WTC11 (cell line): ENCODE data around the gene PROKR2. TPM values are rescaled to one million over a fixed set of nuclear protein-coding genes. Genes with fewer than 3 reads are reported as not detected.

Experiments used
- ATAC-seq: fragments of 200-7000 bp; cut with Tn5 transposase; 2 replicates; pipeline ENCODE4 v1.10.0; 2021; ENCODE audit warnings: mild to moderate bottlenecking, moderate library complexity
- CTCF ChIA-PET: fragments of 300-600 bp; sonication (Branson Sonifier 250); formaldehyde crosslinking; loops from one replicate; lab custom pipeline; 2021; ENCODE audit warnings: antibody characterized with exemption; lab: Charles Lee
- POLR2A ChIA-PET: fragments of 350-600 bp; sonication (Branson Sonifier 250); formaldehyde crosslinking; loops from one replicate; lab custom pipeline; 2021; ENCODE audit warnings: antibody characterized with exemption; lab: Charles Lee
- DNase-seq: peaks from one replicate; pipeline ENCODE4 v3.0.0; 2021; ENCODE audit warnings: low spot score
- H3K27ac Mint-ChIP-seq: 2 replicates; pipeline ENCODE4 v1.8.0; 2021; ENCODE audit warnings: mixed read lengths
- H3K27me3 Mint-ChIP-seq: 2 replicates; pipeline ENCODE4 v1.8.0; 2021; ENCODE audit warnings: low read depth, mild to moderate bottlenecking, moderate library complexity, mixed read lengths
- H3K36me3 Mint-ChIP-seq: 2 replicates; pipeline ENCODE4 v1.8.0; 2021; ENCODE audit warnings: mixed read lengths
- H3K4me1 Mint-ChIP-seq: 2 replicates; pipeline ENCODE4 v1.8.0; 2022; ENCODE audit warnings: mixed read lengths
- H3K4me3 Mint-ChIP-seq: 2 replicates; pipeline ENCODE4 v1.8.0; 2021; ENCODE audit warnings: mild to moderate bottlenecking, moderate library complexity, mixed read lengths
- H3K9me3 Mint-ChIP-seq: 2 replicates; pipeline ENCODE4 v1.8.0; 2021; ENCODE audit warnings: mixed read lengths
- EMX1 ChIP-seq: fragments of 250-450 bp; sonication (Bioruptor Pico); IDR thresholded peaks from 2 replicates; pipeline ENCODE4 v1.8.0; 2021; ENCODE audit warnings: mild to moderate bottlenecking
- FOXJ3 ChIP-seq: sonication (generic); formaldehyde crosslinking; IDR thresholded peaks from 2 replicates; pipeline ENCODE4 v1.9.0; 2021; ENCODE audit warnings: missing genetic modification reagents, mild to moderate bottlenecking, borderline replicate concordance
- IRF2 ChIP-seq: sonication (generic); formaldehyde crosslinking; IDR thresholded peaks from 2 replicates; pipeline ENCODE4 v1.8.0; 2022; ENCODE audit warnings: low read depth, missing genetic modification reagents, borderline replicate concordance
- MXD4 ChIP-seq: fragments of 250-450 bp; sonication (Bioruptor Pico); IDR thresholded peaks from 2 replicates; pipeline ENCODE4 v1.8.0; 2021; ENCODE audit warnings: mild to moderate bottlenecking, moderate library complexity, borderline replicate concordance
- NR1H2 ChIP-seq: sonication (generic); formaldehyde crosslinking; IDR thresholded peaks from 2 replicates; pipeline ENCODE4 v1.9.0; 2021; ENCODE audit warnings: mild to moderate bottlenecking, moderate library complexity, missing genetic modification reagents
- SMAD3 ChIP-seq: sonication (generic); formaldehyde crosslinking; IDR thresholded peaks from 2 replicates; pipeline ENCODE4 v1.8.0; 2022; ENCODE audit warnings: missing genetic modification reagents, mild to moderate bottlenecking, borderline replicate concordance
- SMAD4 ChIP-seq: sonication (generic); formaldehyde crosslinking; IDR thresholded peaks from 2 replicates; pipeline ENCODE4 v1.8.0; 2022; ENCODE audit warnings: mild to moderate bottlenecking, missing genetic modification reagents
- SP1 ChIP-seq: sonication (generic); formaldehyde crosslinking; conservative IDR thresholded peaks from 2 replicates; pipeline ENCODE4 v1.8.1; 2022; ENCODE audit warnings: missing genetic modification reagents
- ZBTB21 ChIP-seq: sonication (generic); formaldehyde crosslinking; IDR thresholded peaks from 2 replicates; pipeline ENCODE4 v1.8.1; 2023; ENCODE audit warnings: mild to moderate bottlenecking, missing genetic modification reagents, borderline replicate concordance
- ZNF232 ChIP-seq: sonication (generic); formaldehyde crosslinking; IDR thresholded peaks from 2 replicates; pipeline ENCODE4 v1.8.0; 2022; ENCODE audit warnings: mild to moderate bottlenecking, missing genetic modification reagents
- ZNF317 ChIP-seq: sonication (generic); formaldehyde crosslinking; IDR thresholded peaks from 2 replicates; pipeline ENCODE4 v1.8.1; 2023; ENCODE audit warnings: low read depth, mild to moderate bottlenecking, moderate library complexity, missing genetic modification reagents, borderline replicate concordance
- ZNF396 ChIP-seq: fragments of 250-450 bp; sonication (Bioruptor Pico); IDR thresholded peaks from 2 replicates; pipeline ENCODE4 v1.8.0; 2021; ENCODE audit warnings: mild to moderate bottlenecking, moderate library complexity, borderline replicate concordance
- total RNA-seq: library from RNA; stranded (reverse); gene quantifications from 3 replicates; pipeline ENCODE4 v1.2.3, GENCODE V29; 2021
- TF ChIP-seq, protein P1 (sequence below): sonication (generic); formaldehyde crosslinking; IDR thresholded peaks from 2 replicates; pipeline ENCODE4 v1.8.0; 2022; ENCODE audit warnings: missing genetic modification reagents
- TF ChIP-seq, protein P2 (sequence below): sonication (generic); formaldehyde crosslinking; IDR thresholded peaks from 2 replicates; pipeline ENCODE4 v1.8.1; 2023; ENCODE audit warnings: mild to moderate bottlenecking, moderate library complexity, missing genetic modification reagents
- TF ChIP-seq, protein P3 (sequence below): sonication (generic); formaldehyde crosslinking; IDR thresholded peaks from 2 replicates; pipeline ENCODE4 v1.8.0; 2023; ENCODE audit warnings: missing genetic modification reagents
- TF ChIP-seq, protein P4 (sequence below): sonication (generic); formaldehyde crosslinking; IDR thresholded peaks from 2 replicates; pipeline ENCODE4 v1.8.1; 2023; ENCODE audit warnings: mild to moderate bottlenecking, missing genetic modification reagents, borderline replicate concordance
- TF ChIP-seq, protein P5 (sequence below): fragments of 250-450 bp; sonication (Bioruptor Pico); IDR thresholded peaks from 2 replicates; pipeline ENCODE4 v1.9.0; 2021; ENCODE audit warnings: moderate library complexity, mild to moderate bottlenecking, inconsistent platforms, borderline replicate concordance

PROKR2 gene
- total RNA-seq, 1 experiment from 2014 or later: 2.0 TPM

DNA sequence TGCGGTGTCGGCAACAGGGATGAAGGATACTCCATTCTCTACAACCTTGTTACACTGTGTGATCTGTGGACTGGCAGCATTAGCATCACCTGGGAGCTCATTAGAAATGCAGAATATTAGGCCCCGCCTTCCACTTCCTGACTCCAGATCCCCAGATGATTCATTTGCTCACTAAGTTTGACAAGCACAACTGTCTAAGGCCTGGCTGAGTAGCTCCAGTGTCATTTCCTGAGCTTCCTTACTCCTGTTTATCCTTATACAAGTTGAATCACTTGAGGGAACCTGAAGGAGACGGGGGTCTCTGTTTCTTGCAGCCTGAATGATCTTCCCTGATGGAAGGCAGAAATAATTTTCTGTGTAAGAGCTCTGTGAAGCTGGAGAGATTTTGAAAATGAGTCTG lies 32.7 kb upstream of the PROKR2 start:
- H3K27me3 Mint-ChIP-seq: no peaks in the 10 kb centered on the region; the same call in 1 of the 2 replicates
- H3K36me3 Mint-ChIP-seq: no peaks in the 10 kb centered on the region
- H3K4me3 Mint-ChIP-seq: no peak overlapping the region
- no peak for ATAC-seq
- CTCF ChIA-PET: interaction anchor here (1.0 to 1.3 kb wide), 2 partner anchors 32 to 53 kb away, joined by 3 to 5 read pairs; partner anchors contain the start of gene PROKR2
- POLR2A ChIA-PET: no interaction called here
- no peak overlapping the region for H3K27ac Mint-ChIP-seq
- TF ChIP-seq, protein P1, sequence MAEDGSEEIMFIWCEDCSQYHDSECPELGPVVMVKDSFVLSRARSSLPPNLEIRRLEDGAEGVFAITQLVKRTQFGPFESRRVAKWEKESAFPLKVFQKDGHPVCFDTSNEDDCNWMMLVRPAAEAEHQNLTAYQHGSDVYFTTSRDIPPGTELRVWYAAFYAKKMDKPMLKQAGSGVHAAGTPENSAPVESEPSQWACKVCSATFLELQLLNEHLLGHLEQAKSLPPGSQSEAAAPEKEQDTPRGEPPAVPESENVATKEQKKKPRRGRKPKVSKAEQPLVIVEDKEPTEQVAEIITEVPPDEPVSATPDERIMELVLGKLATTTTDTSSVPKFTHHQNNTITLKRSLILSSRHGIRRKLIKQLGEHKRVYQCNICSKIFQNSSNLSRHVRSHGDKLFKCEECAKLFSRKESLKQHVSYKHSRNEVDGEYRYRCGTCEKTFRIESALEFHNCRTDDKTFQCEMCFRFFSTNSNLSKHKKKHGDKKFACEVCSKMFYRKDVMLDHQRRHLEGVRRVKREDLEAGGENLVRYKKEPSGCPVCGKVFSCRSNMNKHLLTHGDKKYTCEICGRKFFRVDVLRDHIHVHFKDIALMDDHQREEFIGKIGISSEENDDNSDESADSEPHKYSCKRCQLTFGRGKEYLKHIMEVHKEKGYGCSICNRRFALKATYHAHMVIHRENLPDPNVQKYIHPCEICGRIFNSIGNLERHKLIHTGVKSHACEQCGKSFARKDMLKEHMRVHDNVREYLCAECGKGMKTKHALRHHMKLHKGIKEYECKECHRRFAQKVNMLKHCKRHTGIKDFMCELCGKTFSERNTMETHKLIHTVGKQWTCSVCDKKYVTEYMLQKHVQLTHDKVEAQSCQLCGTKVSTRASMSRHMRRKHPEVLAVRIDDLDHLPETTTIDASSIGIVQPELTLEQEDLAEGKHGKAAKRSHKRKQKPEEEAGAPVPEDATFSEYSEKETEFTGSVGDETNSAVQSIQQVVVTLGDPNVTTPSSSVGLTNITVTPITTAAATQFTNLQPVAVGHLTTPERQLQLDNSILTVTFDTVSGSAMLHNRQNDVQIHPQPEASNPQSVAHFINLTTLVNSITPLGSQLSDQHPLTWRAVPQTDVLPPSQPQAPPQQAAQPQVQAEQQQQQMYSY (CRISPR knock-in tag): no peak
- TF ChIP-seq SMAD4 (CRISPR knock-in tag): no peak
- TF ChIP-seq, all 79 proteins: peak for 0
- H3K9me3 Mint-ChIP-seq: peaks cover 28% of the 10 kb centered on the region
- no peak for DNase-seq
- H3K4me1 Mint-ChIP-seq: peaks cover 5% of the 10 kb centered on the region; the same call in 1 of the 2 replicates

DNA sequence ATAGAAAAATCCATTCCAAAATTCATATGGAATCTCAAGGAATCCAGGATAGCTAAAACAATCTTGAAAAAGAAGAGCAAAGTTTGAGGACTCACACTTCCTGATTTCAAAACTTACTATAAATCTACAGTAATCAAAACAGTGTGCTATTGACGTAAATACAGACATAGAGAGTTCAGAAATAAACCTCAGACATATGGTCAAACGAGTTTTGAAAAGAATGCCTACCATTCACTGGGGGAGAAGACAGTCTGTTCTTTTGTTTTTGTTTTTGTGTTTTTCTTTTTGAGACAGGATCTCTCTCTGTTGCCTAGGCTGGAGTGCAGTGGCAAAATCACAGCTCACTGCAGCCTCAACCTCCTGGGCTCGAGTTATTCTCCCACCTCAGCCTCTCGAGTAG lies 25.3 kb upstream of the PROKR2 start:
- DNase-seq (no peak), ATAC-seq (no peak)
- ChIA-PET CTCF (no interaction called here), POLR2A (no interaction called here)
- peaks cover 3% of the 10 kb centered on the region for H3K27me3 Mint-ChIP-seq
- H3K4me3 Mint-ChIP-seq: no peak overlapping the region
- no peak overlapping the region for H3K27ac Mint-ChIP-seq
- peaks cover 9% of the 10 kb centered on the region for H3K9me3 Mint-ChIP-seq
- TF ChIP-seq, protein P2, sequence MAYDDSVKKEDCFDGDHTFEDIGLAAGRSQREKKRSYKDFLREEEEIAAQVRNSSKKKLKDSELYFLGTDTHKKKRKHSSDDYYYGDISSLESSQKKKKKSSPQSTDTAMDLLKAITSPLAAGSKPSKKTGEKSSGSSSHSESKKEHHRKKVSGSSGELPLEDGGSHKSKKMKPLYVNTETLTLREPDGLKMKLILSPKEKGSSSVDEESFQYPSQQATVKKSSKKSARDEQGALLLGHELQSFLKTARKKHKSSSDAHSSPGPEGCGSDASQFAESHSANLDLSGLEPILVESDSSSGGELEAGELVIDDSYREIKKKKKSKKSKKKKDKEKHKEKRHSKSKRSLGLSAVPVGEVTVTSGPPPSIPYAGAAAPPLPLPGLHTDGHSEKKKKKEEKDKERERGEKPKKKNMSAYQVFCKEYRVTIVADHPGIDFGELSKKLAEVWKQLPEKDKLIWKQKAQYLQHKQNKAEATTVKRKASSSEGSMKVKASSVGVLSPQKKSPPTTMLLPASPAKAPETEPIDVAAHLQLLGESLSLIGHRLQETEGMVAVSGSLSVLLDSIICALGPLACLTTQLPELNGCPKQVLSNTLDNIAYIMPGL (CRISPR knock-in tag): no peak
- TF ChIP-seq ZNF317 (CRISPR knock-in tag) (no peak), NR1H2 (CRISPR knock-in tag) (no peak), SMAD3 (CRISPR knock-in tag) (no peak), ZNF396 (CRISPR knock-in tag) (no peak), MXD4 (CRISPR knock-in tag) (no peak)
- TF ChIP-seq, protein P3, sequence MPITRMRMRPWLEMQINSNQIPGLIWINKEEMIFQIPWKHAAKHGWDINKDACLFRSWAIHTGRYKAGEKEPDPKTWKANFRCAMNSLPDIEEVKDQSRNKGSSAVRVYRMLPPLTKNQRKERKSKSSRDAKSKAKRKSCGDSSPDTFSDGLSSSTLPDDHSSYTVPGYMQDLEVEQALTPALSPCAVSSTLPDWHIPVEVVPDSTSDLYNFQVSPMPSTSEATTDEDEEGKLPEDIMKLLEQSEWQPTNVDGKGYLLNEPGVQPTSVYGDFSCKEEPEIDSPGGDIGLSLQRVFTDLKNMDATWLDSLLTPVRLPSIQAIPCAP (CRISPR knock-in tag): no peak
- no peaks in the 10 kb centered on the region for H3K36me3 Mint-ChIP-seq
- no peaks in the 10 kb centered on the region for H3K4me1 Mint-ChIP-seq

DNA sequence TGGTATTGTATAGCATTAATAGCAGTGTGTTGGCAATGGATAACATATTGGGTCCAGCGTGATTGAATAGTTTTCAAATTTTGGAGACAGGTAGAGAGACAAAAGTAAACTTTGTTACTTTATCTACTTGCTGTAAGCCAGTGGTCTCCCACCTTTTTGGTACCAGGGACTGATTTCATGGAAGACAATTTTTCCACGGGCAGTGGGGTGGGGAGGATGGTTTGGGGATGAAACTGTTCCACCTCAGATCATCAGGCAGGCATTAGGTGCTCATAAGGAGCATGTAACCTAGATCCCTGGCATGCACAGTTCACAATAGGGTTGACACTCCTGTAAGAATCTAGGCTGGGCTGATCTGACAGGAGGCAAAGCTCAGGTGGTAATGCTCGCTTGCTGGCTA lies 14.6 kb upstream of the PROKR2 start:
- DNase-seq (no peak), ATAC-seq (no peak)
- no peaks in the 10 kb centered on the region for H3K36me3 Mint-ChIP-seq
- H3K27ac Mint-ChIP-seq: no peak overlapping the region
- CTCF ChIA-PET: no interaction called here
- no peaks in the 10 kb centered on the region for H3K9me3 Mint-ChIP-seq
- H3K4me3 Mint-ChIP-seq: no peak overlapping the region
- no peaks in the 10 kb centered on the region for H3K27me3 Mint-ChIP-seq
- POLR2A ChIA-PET: no interaction called here
- no peaks in the 10 kb centered on the region for H3K4me1 Mint-ChIP-seq
- no peak for TF ChIP-seq ZNF232 (CRISPR knock-in tag)
- TF ChIP-seq, protein P4, sequence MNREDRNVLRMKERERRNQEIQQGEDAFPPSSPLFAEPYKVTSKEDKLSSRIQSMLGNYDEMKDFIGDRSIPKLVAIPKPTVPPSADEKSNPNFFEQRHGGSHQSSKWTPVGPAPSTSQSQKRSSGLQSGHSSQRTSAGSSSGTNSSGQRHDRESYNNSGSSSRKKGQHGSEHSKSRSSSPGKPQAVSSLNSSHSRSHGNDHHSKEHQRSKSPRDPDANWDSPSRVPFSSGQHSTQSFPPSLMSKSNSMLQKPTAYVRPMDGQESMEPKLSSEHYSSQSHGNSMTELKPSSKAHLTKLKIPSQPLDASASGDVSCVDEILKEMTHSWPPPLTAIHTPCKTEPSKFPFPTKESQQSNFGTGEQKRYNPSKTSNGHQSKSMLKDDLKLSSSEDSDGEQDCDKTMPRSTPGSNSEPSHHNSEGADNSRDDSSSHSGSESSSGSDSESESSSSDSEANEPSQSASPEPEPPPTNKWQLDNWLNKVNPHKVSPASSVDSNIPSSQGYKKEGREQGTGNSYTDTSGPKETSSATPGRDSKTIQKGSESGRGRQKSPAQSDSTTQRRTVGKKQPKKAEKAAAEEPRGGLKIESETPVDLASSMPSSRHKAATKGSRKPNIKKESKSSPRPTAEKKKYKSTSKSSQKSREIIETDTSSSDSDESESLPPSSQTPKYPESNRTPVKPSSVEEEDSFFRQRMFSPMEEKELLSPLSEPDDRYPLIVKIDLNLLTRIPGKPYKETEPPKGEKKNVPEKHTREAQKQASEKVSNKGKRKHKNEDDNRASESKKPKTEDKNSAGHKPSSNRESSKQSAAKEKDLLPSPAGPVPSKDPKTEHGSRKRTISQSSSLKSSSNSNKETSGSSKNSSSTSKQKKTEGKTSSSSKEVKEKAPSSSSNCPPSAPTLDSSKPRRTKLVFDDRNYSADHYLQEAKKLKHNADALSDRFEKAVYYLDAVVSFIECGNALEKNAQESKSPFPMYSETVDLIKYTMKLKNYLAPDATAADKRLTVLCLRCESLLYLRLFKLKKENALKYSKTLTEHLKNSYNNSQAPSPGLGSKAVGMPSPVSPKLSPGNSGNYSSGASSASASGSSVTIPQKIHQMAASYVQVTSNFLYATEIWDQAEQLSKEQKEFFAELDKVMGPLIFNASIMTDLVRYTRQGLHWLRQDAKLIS: no peak
- TF ChIP-seq, protein P1 (CRISPR knock-in tag): no peak
- TF ChIP-seq SP1 (CRISPR knock-in tag): no peak
- TF ChIP-seq IRF2 (CRISPR knock-in tag): no peak
- no peak for TF ChIP-seq EMX1 (CRISPR knock-in tag)
- TF ChIP-seq, protein P5, sequence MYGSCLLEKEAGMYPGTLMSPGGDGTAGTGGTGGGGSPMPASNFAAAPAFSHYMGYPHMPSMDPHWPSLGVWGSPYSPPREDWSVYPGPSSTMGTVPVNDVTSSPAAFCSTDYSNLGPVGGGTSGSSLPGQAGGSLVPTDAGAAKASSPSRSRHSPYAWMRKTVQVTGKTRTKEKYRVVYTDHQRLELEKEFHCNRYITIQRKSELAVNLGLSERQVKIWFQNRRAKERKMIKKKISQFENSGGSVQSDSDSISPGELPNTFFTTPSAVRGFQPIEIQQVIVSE (CRISPR knock-in tag): no peak
- no peak for TF ChIP-seq FOXJ3 (CRISPR knock-in tag)
- no peak for TF ChIP-seq ZBTB21 (CRISPR knock-in tag)
